Stimulated activated CD4-positive, alpha-beta T cell treated with anti-CD3 and anti-CD28 coated beads, Interleukin-1b, Interleukin-23, amount 100 ng/mL, for 48 hours (primary cell): ENCODE measurements around the gene MED27.

Experiments
- DNase-seq: peaks from one replicate; pipeline ENCODE4 v3.0.0-alpha.2; 2020

Gene MED27

GRCh38 chr9:131847665-131848354, 231.9 kb downstream of the MED27 start:
- DNase-seq = no peak

- peak; percentile 20 for DNase-seq
Measured at GRCh38 chr9:131845305-131846298, 234.1 kb downstream of the MED27 start.

GRCh38 chr9:131844745-131845118, 234.9 kb downstream of the MED27 start:
- no peak for DNase-seq

GRCh38 chr9:131843989-131844744, 235.5 kb downstream of the MED27 start:
- DNase-seq = no peak

GRCh38 chr9:131841765-131842318, 237.8 kb downstream of the MED27 start:
- DNase-seq = no peak

GRCh38 chr9:131840751-131841702, 238.6 kb downstream of the MED27 start:
- no peak for DNase-seq

- DNase-seq = no peak
Measured at GRCh38 chr9:131840220-131840619, 239.4 kb downstream of the MED27 start.

- peak; percentile 57 for DNase-seq
Measured at GRCh38 chr9:131839281-131840084, 240.2 kb downstream of the MED27 start.

- no peak for DNase-seq
Measured at GRCh38 chr9:131838530-131839280, 241.0 kb downstream of the MED27 start.

GRCh38 chr9:131837836-131838235, 241.8 kb downstream of the MED27 start:
- no peak for DNase-seq

- no peak for DNase-seq
Measured at GRCh38 chr9:131837316-131837715, 242.4 kb downstream of the MED27 start.

- no peak for DNase-seq
Measured at GRCh38 chr9:131836607-131837315, 242.9 kb downstream of the MED27 start.

GRCh38 chr9:131836021-131836420, 243.6 kb downstream of the MED27 start:
- no peak for DNase-seq

- DNase-seq = no peak
Measured at GRCh38 chr9:131835151-131835910, 244.3 kb downstream of the MED27 start.

- DNase-seq = no peak
Measured at GRCh38 chr9:131834721-131835120, 244.9 kb downstream of the MED27 start.

- no peak for DNase-seq
Measured at GRCh38 chr9:131833906-131834305, 245.8 kb downstream of the MED27 start.

GRCh38 chr9:131833083-131833482, 246.6 kb downstream of the MED27 start:
- no peak for DNase-seq

GRCh38 chr9:131831380-131832165, 248.1 kb downstream of the MED27 start:
- DNase-seq = no peak
